ENCODE measurements around the gene C17orf107. TPM values are rescaled to one million over a fixed set of nuclear protein-coding genes. Genes with fewer than 3 reads are reported as not detected.

Gene C17orf107
- total and polyA plus RNA-seq, 9 of the 15 experiments (the other 6 are each of a cell fraction or from before 2014, with no cell fraction given), result 0.05 to 0.29 (median 0.07) TPM; not detected in 4

GRCh38 chr17:4879601-4880000 lies 19.7 kb upstream of the C17orf107 start (continued):
- TF ChIP-seq, protein P1, sequence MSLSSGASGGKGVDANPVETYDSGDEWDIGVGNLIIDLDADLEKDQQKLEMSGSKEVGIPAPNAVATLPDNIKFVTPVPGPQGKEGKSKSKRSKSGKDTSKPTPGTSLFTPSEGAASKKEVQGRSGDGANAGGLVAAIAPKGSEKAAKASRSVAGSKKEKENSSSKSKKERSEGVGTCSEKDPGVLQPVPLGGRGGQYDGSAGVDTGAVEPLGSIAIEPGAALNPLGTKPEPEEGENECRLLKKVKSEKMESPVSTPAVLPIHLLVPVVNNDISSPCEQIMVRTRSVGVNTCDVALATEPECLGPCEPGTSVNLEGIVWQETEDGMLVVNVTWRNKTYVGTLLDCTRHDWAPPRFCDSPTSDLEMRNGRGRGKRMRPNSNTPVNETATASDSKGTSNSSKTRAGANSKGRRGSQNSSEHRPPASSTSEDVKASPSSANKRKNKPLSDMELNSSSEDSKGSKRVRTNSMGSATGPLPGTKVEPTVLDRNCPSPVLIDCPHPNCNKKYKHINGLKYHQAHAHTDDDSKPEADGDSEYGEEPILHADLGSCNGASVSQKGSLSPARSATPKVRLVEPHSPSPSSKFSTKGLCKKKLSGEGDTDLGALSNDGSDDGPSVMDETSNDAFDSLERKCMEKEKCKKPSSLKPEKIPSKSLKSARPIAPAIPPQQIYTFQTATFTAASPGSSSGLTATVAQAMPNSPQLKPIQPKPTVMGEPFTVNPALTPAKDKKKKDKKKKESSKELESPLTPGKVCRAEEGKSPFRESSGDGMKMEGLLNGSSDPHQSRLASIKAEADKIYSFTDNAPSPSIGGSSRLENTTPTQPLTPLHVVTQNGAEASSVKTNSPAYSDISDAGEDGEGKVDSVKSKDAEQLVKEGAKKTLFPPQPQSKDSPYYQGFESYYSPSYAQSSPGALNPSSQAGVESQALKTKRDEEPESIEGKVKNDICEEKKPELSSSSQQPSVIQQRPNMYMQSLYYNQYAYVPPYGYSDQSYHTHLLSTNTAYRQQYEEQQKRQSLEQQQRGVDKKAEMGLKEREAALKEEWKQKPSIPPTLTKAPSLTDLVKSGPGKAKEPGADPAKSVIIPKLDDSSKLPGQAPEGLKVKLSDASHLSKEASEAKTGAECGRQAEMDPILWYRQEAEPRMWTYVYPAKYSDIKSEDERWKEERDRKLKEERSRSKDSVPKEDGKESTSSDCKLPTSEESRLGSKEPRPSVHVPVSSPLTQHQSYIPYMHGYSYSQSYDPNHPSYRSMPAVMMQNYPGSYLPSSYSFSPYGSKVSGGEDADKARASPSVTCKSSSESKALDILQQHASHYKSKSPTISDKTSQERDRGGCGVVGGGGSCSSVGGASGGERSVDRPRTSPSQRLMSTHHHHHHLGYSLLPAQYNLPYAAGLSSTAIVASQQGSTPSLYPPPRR (CRISPR knock-in tag; IDR thresholded peaks at IDR 0.05; ENCODE audit: borderline replicate concordance), result no peak
- TF ChIP-seq E2F3 (CRISPR knock-in tag; IDR thresholded peaks at IDR 0.05), result no peak
- no peak for TF ChIP-seq NFXL1 (CRISPR knock-in tag; IDR thresholded peaks at IDR 0.05)
- TF ChIP-seq NFE2L1 (tag; IDR thresholded peaks at IDR 0.05; ENCODE audit: borderline replicate concordance, low read depth), result no peak
- no peak for TF ChIP-seq SAFB (IDR thresholded peaks at IDR 0.05; ENCODE audit: borderline replicate concordance, low read depth, low read length)
- TF ChIP-seq POLR3A (IDR thresholded peaks at IDR 0.05; ENCODE audit: borderline replicate concordance, extremely low read depth, insufficient read depth, insufficient read length), result no peak
- TF ChIP-seq SETDB1 (IDR thresholded peaks at IDR 0.05; ENCODE audit: low read length), result no peak
- no peak for TF ChIP-seq GABPB1 (CRISPR knock-in tag; IDR thresholded peaks at IDR 0.05)
- TF ChIP-seq, protein P2, sequence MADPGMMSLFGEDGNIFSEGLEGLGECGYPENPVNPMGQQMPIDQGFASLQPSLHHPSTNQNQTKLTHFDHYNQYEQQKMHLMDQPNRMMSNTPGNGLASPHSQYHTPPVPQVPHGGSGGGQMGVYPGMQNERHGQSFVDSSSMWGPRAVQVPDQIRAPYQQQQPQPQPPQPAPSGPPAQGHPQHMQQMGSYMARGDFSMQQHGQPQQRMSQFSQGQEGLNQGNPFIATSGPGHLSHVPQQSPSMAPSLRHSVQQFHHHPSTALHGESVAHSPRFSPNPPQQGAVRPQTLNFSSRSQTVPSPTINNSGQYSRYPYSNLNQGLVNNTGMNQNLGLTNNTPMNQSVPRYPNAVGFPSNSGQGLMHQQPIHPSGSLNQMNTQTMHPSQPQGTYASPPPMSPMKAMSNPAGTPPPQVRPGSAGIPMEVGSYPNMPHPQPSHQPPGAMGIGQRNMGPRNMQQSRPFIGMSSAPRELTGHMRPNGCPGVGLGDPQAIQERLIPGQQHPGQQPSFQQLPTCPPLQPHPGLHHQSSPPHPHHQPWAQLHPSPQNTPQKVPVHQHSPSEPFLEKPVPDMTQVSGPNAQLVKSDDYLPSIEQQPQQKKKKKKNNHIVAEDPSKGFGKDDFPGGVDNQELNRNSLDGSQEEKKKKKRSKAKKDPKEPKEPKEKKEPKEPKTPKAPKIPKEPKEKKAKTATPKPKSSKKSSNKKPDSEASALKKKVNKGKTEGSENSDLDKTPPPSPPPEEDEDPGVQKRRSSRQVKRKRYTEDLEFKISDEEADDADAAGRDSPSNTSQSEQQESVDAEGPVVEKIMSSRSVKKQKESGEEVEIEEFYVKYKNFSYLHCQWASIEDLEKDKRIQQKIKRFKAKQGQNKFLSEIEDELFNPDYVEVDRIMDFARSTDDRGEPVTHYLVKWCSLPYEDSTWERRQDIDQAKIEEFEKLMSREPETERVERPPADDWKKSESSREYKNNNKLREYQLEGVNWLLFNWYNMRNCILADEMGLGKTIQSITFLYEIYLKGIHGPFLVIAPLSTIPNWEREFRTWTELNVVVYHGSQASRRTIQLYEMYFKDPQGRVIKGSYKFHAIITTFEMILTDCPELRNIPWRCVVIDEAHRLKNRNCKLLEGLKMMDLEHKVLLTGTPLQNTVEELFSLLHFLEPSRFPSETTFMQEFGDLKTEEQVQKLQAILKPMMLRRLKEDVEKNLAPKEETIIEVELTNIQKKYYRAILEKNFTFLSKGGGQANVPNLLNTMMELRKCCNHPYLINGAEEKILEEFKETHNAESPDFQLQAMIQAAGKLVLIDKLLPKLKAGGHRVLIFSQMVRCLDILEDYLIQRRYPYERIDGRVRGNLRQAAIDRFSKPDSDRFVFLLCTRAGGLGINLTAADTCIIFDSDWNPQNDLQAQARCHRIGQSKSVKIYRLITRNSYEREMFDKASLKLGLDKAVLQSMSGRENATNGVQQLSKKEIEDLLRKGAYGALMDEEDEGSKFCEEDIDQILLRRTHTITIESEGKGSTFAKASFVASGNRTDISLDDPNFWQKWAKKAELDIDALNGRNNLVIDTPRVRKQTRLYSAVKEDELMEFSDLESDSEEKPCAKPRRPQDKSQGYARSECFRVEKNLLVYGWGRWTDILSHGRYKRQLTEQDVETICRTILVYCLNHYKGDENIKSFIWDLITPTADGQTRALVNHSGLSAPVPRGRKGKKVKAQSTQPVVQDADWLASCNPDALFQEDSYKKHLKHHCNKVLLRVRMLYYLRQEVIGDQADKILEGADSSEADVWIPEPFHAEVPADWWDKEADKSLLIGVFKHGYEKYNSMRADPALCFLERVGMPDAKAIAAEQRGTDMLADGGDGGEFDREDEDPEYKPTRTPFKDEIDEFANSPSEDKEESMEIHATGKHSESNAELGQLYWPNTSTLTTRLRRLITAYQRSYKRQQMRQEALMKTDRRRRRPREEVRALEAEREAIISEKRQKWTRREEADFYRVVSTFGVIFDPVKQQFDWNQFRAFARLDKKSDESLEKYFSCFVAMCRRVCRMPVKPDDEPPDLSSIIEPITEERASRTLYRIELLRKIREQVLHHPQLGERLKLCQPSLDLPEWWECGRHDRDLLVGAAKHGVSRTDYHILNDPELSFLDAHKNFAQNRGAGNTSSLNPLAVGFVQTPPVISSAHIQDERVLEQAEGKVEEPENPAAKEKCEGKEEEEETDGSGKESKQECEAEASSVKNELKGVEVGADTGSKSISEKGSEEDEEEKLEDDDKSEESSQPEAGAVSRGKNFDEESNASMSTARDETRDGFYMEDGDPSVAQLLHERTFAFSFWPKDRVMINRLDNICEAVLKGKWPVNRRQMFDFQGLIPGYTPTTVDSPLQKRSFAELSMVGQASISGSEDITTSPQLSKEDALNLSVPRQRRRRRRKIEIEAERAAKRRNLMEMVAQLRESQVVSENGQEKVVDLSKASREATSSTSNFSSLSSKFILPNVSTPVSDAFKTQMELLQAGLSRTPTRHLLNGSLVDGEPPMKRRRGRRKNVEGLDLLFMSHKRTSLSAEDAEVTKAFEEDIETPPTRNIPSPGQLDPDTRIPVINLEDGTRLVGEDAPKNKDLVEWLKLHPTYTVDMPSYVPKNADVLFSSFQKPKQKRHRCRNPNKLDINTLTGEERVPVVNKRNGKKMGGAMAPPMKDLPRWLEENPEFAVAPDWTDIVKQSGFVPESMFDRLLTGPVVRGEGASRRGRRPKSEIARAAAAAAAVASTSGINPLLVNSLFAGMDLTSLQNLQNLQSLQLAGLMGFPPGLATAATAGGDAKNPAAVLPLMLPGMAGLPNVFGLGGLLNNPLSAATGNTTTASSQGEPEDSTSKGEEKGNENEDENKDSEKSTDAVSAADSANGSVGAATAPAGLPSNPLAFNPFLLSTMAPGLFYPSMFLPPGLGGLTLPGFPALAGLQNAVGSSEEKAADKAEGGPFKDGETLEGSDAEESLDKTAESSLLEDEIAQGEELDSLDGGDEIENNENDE (IDR thresholded peaks at IDR 0.05; ENCODE audit: low read depth, low read length), result no peak
- TF ChIP-seq ZNF277 (CRISPR knock-in tag; IDR thresholded peaks at IDR 0.05; ENCODE audit: borderline replicate concordance), result no peak
- no peak for TF ChIP-seq NFIX (CRISPR knock-in tag; IDR thresholded peaks at IDR 0.05; ENCODE audit: low read depth)
